Sigmoid colon (tissue), 3 donors: Measurements from ENCODE around the gene MYO1H.

ENCODE experiments used
- CTCF ChIP-seq, 4 experiments: fragments of 450-650 bp in 3 of 4; fragments of 200-600 bp in 1 of 4; IDR thresholded peaks; one replicate each; pipeline ENCODE4 v1.5.1; 2016 to 2019; ENCODE audit warnings: antibody characterized with exemption in 4 of 4, mild to moderate bottlenecking in 3 of 4, moderate library complexity in 2 of 4
- POLR2A ChIP-seq, 2 donors: fragments of 450-650 bp; IDR thresholded peaks; one replicate each; pipeline ENCODE4 v1.6.1; 2016; ENCODE audit warnings: antibody characterized with exemption in 2 of 2, mild to moderate bottlenecking in 2 of 2, moderate library complexity in 2 of 2

GRCh38 chr12:109358154-109358869 is 10.6 kb downstream of the MYO1H start:
- TF ChIP-seq CTCF (IDR thresholded peaks at IDR 0.05) (no peak), POLR2A (IDR thresholded peaks at IDR 0.05) (no peak)
